Measurements from ENCODE around the gene SLC4A1AP. TPM values are rescaled to one million over a fixed set of nuclear protein-coding genes. Genes with fewer than 3 reads are reported as not detected.

The SLC4A1AP gene
- total RNA-seq, 1 experiment from 2014 or later: 20.8 TPM

DNA sequence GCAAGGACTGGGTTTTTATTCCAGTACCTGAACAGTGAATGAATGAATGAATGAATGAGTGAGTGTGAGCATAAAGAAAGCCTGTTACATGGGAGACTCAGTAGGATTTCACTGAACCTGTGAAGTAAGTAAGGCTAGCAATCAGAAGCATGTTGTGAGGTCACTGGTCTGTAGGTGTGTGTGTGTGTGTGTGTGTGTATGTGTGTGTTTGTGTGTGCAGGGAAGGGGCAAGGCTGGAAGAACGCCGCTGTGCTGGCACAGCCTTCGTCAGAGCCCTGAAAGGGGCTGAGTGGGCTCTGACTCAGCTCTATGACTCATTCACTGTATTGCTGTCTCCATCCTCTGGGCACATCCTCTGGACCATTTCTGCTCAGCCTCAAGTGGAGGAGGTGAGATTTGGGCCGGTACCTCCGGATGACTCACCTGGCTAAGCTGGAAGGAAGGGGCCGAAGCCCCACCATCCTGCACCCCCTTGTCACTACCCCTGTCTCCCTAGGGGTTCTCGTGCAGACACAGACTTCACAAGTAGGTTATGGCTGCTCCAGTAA lies 56.4 kb downstream of the SLC4A1AP start:
- Histone ChIP-seq H2BK5ac (ENCODE audit: insufficient read length, low read length) (no peak overlapping the region), H4K5ac (ENCODE audit: insufficient read length, low read depth, low read length) (no peak overlapping the region), H3K4me1 (ENCODE audit: insufficient read depth, low read length) (peaks cover 10% of the 10 kb centered on the region), H4K20me1 (ENCODE audit: control insufficient read depth, insufficient read depth, insufficient read length) (no peaks in the 10 kb centered on the region), H3K18ac (ENCODE audit: insufficient read length, low read depth, low read length) (no peak overlapping the region), H3K23me2 (ENCODE audit: insufficient read length, low read depth, low read length, poor library complexity, severe bottlenecking) (peaks cover 7% of the 10 kb centered on the region), H3K79me1 (ENCODE audit: insufficient read depth, low read depth, low read length, poor library complexity, severe bottlenecking) (no peaks in the 10 kb centered on the region), H3K9me3 (ENCODE audit: control insufficient read depth, low read depth, low read length) (no peaks in the 10 kb centered on the region), H2BK12ac (ENCODE audit: insufficient read length, low read depth, low read length) (no peak overlapping the region), H3K27me3 (ENCODE audit: insufficient read depth, low read length) (no peaks in the 10 kb centered on the region), H2BK120ac (ENCODE audit: low read depth, low read length, poor library complexity, severe bottlenecking) (no peak overlapping the region), H3K79me2 (ENCODE audit: insufficient read depth, low read length) (no peaks in the 10 kb centered on the region), H3K27ac (ENCODE audit: insufficient read length, low read depth, low read length) (no peak overlapping the region), H2BK20ac (ENCODE audit: low read depth, low read length, poor library complexity, severe bottlenecking) (no peak overlapping the region), H2AFZ (ENCODE audit: low read length) (no peak overlapping the region), H4K8ac (replicated peaks; ENCODE audit: insufficient read length, low read depth, low read length) (no peak overlapping the region), H2BK15ac (ENCODE audit: low read depth, low read length) (no peak overlapping the region), H3K56ac (ENCODE audit: insufficient read length, low read depth, low read length) (no peak overlapping the region), H3K23ac (ENCODE audit: insufficient read length, low read depth, low read length) (no peak overlapping the region), H3K9ac (ENCODE audit: extremely low read depth, insufficient read length, low read length) (no peak overlapping the region), H3K4ac (ENCODE audit: low read depth, low read length) (no peak overlapping the region), H4K91ac (ENCODE audit: insufficient read length, low read depth, low read length) (no peak overlapping the region), H3K4me2 (ENCODE audit: insufficient read depth, insufficient read length, low read length) (no peak overlapping the region), H2AK5ac (ENCODE audit: insufficient read length, low read length) (no peak overlapping the region), H3T11ph (ENCODE audit: low read length) (no peak overlapping the region), H3K14ac (ENCODE audit: insufficient read depth, low read length) (no peak overlapping the region)
- no CpG with 5 or more reads among the region's 7 CpGs for WGBS (ENCODE audit: extremely low coverage, insufficient read length, low lambda C conversion rate)
- Mint-ChIP-seq H3K4me1 (peaks cover 44% of the 10 kb centered on the region in 2 experiments), H3K36me3 (ENCODE audit: insufficient read depth in 1 of 3, low read depth in 3 of 3) (no peaks in the 10 kb centered on the region), H3K4me3 (no peak overlapping the region), H3K27me3 (ENCODE audit: low read depth) (peaks cover 9% of the 10 kb centered on the region; the same call in 1 of the 2 replicates), H3K9me3 (no peaks in the 10 kb centered on the region), H3K27ac (no peak overlapping the region)
- TF ChIP-seq, protein P1, sequence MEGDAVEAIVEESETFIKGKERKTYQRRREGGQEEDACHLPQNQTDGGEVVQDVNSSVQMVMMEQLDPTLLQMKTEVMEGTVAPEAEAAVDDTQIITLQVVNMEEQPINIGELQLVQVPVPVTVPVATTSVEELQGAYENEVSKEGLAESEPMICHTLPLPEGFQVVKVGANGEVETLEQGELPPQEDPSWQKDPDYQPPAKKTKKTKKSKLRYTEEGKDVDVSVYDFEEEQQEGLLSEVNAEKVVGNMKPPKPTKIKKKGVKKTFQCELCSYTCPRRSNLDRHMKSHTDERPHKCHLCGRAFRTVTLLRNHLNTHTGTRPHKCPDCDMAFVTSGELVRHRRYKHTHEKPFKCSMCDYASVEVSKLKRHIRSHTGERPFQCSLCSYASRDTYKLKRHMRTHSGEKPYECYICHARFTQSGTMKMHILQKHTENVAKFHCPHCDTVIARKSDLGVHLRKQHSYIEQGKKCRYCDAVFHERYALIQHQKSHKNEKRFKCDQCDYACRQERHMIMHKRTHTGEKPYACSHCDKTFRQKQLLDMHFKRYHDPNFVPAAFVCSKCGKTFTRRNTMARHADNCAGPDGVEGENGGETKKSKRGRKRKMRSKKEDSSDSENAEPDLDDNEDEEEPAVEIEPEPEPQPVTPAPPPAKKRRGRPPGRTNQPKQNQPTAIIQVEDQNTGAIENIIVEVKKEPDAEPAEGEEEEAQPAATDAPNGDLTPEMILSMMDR (conservative IDR thresholded peaks at IDR 0.05): no peak
- no peak for DNase-seq

All from H9 (cell line).